GM12875 (cell line): Measurements from ENCODE around the gene ZNF367.

Source experiments
- H3K4me3 ChIP-seq: one replicate; pipeline ENCODE4 v1.5.1; 2011; ENCODE audit warnings: low read depth, low read length, control low read depth
- TF ChIP-seq, protein P1 (sequence below): IDR thresholded peaks from 2 replicates; pipeline ENCODE4 v1.5.1; 2011; ENCODE audit warnings: low read depth, mild to moderate bottlenecking, control low read depth, inconsistent platforms, low read length, moderate library complexity, borderline replicate concordance; ENCODE audit not compliant: insufficient read depth

ZNF367 gene

DNA sequence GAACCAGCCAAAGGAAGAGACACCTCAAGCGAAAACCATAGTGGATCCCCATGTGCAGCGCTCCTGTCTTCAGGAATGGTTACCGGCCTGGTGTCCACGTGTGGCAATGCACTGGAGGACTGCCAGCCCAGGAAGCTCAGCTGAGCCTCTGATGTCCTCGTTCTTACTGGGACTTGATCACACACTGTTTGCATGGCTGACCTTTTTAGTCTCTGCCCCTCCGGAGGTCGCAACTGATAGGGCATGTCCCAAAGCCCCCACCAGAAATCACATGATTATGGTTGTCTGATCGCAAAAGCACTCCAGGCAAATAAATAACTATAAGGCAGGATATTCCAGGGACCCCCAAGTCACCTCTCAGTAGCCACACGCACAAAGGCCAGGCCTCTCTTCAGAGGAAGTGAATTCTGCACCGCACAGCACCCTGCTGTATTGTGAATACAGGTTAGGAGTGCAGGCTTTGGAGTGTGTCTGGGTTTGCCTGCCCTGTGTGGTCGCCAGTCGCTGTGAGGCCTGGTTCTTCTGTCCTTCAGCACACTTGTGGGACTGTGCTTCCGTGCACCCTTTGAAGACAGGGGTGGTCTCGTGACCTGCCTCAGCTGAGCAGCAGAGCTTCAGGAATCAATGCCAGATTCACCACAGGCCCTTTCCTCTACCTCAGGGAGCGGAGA, 18.4 kb upstream of the ZNF367 start:
- H3K4me3 ChIP-seq = no peak overlapping the region
- TF ChIP-seq, protein P1, sequence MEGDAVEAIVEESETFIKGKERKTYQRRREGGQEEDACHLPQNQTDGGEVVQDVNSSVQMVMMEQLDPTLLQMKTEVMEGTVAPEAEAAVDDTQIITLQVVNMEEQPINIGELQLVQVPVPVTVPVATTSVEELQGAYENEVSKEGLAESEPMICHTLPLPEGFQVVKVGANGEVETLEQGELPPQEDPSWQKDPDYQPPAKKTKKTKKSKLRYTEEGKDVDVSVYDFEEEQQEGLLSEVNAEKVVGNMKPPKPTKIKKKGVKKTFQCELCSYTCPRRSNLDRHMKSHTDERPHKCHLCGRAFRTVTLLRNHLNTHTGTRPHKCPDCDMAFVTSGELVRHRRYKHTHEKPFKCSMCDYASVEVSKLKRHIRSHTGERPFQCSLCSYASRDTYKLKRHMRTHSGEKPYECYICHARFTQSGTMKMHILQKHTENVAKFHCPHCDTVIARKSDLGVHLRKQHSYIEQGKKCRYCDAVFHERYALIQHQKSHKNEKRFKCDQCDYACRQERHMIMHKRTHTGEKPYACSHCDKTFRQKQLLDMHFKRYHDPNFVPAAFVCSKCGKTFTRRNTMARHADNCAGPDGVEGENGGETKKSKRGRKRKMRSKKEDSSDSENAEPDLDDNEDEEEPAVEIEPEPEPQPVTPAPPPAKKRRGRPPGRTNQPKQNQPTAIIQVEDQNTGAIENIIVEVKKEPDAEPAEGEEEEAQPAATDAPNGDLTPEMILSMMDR = no peak

DNA sequence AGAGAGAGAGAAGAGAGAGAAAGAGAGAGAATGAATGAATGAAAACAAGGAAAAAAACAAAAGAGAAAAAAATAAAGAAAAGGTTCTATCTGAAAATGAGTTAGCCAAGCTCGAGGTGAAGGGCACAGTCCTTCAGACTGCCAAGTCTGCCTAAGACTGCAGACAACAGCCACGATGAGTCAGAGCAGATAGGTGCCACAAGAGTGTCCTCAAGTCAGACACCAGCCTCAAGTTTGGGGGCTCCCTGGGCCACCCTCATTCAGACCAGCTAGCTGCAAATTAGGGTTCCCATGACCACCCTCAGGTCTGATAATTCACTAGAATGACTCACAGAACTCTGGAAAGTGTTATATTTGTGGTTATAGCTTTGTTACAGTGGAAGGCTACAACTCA, 17.9 kb upstream of the ZNF367 start:
- H3K4me3 ChIP-seq = no peak overlapping the region
- TF ChIP-seq, protein P1 = no peak

DNA sequence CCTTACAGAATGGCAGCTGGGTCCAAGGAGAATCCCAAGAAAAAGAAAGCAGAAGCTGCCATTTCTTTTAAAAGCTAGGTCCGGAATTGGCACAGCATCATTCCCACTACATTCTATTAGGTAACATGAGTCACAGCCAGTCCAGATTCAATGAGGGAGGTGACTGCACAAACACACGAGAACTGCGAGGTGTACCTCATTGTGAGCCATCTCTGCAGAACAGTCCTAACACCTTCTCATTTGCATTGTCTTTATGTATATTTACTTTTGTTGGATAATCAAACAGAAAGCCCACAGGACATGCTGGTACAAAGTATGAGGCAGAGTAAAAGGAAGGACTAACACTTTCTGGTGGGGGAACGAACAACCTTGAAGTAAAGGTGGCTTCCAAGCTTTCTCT, 17.2 kb upstream of the ZNF367 start:
- TF ChIP-seq, protein P1 = no peak
- no peak overlapping the region for H3K4me3 ChIP-seq

DNA sequence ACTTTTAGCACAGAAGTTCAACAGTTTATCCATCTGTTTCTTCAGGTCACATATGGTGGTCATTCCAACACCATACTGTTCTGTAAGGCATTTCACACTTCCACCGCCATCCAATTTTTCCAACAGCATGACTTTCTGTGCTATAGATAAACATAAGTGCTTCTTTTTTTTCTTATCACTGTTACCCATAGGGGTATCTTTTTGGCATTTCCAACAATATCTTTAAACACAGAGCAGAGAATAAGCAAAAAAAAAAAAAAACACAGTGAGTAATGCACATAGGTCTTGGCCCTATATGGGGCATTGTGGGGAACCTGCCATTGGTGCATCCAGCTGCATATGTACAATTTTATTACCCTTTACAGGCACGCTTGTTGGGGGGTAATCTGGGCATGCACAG, 12.2 kb upstream of the ZNF367 start:
- no peak overlapping the region for H3K4me3 ChIP-seq
- TF ChIP-seq, protein P1 = no peak

DNA sequence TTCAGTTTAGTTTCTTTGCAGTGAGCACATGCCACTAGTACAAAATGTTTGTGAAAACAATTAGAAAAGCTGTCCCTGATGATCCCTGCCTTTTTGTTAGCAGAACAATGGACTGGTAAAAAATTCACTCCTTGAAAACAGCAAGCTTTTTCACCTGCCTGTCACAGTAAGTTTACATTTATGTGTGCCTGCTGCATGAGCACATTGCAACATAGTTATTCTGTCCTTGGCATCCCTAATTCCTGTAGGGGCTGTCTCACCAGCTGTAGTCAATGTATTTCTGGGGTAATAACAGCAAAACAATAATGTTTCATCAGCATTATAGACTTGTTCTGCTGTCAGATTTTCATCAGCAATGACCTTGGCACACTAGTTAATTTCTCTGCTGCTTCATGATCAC, 11.6 kb upstream of the ZNF367 start:
- TF ChIP-seq, protein P1 = no peak
- no peak overlapping the region for H3K4me3 ChIP-seq

DNA sequence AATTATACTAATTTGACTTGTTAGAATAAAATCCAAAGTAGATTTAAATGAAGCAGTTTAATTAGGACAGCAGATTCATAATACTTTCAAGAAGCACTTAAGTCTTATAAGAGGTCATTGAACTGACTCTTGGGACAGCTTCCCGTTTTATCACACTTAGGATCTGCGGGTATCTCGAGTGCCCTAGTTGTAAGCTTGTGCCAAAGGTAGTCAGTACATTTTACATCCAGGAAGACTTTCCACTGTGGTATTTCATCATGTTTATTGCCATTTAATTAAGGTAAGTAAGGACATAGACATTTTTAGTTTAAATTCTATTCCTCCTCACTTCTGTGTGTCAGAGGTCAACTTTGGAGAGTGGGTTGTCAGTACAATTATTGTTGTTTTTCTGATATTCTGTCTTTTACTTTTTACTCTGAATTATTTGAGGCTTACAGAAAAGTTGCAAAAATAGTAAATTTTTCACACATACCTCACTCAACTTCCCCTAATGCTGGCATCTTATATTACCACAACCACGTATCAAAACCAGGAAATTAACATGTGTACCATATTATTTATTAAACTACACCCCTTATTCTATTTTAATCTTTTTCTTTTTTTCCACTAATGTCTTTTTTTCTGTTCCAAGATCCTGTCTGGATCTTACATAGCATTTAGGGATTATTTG, 7.5 kb upstream of the ZNF367 start:
- H3K4me3 ChIP-seq = no peak overlapping the region
- TF ChIP-seq, protein P1 = no peak

DNA sequence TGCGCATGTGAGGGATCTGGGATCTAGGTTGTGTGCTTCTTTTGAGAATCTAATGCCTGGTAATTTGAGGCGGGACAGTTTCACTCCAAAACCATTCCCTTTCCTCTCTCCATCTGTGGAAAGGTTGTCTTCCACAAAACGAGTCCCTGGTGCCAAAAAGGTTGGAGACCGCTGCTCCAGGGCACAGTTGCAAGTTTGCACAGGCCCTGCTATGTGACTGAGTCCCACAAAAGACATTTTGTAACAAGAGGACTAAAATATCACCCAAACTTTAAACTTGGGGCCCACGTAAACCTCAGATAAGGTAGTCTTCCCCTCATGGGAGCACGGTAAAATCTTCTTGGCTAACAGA, 5.8 kb upstream of the ZNF367 start:
- TF ChIP-seq, protein P1 = no peak
- no peak overlapping the region for H3K4me3 ChIP-seq
